Stimulated activated CD4-positive, alpha-beta T cell treated with anti-CD3 and anti-CD28 coated beads, Interleukin-4, amount 100 ng/mL, for 48 hours (primary cell): ENCODE data around the gene DTX3.
"Not testable (repeated sequence)": the region's sequence is repeated elsewhere in the genome, so short reads cannot be mapped to it uniquely, and the experiment has no call there.

Experiments used
- DNase-seq, 2 donors: peaks; one replicate each; pipeline ENCODE4 v3.0.0-alpha.2; 2020; ENCODE audit warnings: low read depth in 2 of 2

Gene DTX3

DNA sequence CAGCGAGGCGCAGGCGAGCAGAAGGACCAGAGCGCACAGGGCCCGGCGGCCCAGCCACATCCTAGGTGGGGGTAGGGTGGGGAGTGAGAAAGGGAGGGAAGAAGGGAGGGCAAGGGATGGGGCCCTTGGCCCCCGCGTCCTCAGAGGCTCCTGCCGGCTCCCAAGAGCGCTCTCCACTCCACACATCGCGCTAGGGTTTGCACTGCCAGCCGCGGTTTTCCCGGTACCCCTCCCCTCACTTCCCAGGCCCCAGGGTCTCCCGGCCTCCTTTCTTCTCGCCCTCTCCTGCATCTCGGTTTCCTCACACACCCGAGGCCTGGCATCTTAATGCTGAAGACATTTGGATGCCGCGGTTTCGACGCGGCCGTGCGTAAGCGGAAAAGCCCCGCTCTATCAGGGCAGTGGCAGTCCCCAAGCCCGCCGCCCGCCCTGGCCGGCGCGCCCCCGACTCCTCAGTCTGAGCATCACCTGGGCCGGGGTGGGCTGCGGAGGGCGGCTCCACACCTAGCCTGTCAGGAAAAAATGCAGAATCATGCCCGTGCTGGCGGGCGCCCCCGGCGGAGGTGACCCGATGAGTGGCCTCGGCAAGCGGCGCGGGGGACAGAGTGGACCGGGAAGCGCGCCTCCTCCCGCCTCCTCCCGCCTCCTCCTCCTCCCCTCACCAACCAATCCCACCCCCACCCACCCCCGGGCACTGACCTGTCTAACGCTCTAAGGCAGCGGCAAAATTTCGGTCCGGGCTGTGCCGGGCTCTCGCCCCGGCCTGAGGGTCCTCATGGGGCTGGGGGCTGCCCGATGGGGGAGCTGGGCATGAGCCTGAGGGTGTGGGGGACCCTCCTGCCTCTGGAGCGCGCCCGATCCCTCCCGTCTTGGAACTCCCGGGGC, 27.7 kb downstream of the DTX3 start:
- DNase-seq = no peak

DNA sequence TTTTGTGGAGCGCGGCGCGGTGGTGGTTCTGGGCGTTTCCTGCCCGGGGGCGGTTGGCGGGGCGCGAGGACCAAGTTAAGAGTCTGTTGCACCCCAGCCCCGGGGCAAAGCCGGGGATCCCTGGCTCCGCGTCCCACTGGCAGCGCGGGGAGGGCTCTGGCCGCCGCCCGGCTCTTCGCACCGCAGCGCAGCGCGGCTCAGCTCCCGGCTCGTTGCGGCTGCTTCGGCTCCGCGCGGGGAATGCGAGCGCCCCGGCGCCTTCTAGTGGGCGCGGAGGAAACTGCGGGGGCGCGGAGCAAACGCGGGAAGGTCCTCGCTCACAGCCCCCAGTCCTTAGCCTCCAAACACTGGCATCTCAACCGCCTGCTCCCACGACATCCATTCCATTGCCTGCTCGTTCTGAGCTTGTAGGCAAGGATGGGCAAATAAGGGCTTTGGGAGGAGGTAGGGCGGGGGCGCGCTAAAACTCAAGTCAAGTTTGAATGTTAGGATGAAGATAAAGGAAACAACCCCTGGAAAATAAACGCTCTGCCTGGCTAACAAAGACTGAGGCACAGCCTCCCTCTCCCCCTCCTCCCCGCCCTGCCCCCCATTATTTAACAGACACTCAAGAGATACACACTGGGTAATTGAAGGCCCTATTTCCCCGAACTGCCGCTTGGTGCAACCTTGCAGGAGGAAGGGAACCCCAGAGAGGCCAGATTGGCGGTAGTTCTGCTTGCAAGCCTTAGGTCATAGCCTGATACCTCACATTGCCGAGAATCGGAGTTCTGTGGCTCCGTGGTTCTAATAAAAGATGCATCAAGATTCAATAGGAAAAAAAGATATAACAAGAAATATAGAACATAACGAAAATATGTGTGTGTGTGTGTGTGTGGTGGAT, 28.6 kb downstream of the DTX3 start, which contains the start of gene B4GALNT1:
TSS of gene B4GALNT1 (minus strand) at position 244 of the 883 bp plus-strand sequence. CDS start 1,069 bp downstream, outside the sequence.
- DNase-seq = peak; percentile 49 to 63

DNA sequence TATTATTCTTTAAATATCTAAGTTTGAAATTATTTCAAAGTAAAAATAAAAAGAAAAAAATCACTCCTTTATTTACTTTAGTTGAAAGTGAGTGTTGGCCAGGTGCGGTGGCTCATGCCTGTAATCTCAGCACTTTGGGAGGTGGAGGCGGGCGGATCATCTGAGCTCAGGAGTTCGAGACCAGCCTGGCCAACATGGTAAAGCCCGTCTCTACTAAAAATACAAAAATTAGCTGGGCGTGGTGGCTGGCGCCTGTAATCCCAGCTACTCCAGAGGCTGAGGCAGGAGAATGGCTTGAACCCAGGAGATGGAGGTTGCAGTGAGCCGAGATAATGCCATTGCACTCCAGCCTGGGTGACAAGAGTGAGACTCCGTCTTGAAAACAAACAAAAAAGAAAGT, 32.1 kb downstream of the DTX3 start:
- DNase-seq = not testable (repeated sequence)

DNA sequence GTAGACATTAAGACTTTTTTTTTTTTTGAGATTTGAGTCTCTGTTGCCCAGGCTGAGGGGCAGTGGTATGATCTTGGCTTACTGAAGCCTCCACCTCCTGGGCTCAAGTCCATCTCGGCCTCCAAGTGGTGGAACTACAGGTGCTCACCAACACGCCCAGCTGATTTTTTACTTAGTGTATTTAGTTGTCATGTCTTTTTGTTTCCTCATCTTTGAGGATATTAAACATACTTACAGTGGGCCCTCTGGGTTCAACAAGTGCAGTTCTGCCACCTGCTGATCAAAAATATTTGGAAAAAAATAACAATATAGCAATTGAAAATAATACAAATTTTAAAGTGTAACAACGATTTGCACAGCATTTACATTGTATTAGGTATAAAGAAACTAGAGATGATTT, 32.7 kb downstream of the DTX3 start:
- DNase-seq = no peak

DNA sequence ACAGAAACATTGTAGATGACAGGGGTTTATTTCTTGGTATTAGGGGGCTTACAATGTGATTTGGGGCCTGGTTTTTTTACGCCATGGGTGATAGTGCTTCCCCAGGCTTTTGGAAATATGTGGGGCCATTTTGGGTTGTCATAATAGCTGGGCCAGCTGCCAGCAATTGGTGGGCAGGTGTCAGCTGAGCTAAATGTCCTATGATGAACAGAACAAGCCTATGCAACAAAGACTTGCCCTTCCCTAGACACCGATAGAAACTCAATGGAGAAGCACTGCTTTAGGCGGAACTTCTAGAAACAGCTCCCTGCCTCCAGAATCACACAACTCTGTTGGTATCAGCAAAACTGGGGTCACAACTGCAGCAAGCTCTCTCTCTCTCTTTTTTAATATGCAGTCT, 33.5 kb downstream of the DTX3 start:
- DNase-seq = no peak

DNA sequence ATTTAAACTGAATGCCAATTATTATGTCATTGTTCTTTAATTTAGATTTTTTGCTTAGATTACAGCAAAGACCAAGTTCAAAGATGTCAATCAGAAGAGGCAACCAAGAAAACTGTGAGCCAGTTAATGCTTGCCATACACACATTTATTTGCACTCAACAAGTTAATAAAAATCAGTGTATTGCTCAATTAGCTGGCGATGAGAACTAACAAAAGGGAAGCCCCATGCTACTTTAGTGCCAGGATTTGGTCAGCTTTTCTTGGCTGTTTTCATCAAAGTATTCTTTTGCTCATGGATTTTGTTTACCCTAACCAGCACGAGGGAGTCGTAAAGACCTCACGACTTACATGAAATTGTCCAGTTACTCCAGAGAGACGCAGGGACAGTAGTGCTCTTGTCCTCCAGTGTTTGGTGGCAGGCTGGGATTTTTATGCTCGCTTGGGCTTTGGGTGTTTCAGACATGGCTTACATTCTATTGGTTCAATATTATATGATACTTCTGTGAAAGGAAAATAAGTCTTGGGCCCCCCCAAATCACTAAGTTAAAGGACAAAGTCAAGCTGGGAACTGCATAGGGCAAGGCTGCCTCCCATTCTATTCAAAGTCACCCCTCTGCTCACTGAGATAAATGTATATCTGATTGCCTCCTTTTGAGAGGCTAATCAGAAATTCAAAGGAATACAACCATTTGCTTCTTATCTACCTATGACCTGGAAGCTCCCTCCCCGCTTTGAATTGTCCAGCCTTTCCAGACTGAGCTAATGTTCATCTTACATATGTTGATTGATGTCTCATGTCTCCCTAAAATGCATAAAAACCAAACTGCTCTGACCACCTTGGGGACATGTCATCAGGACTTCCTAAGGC, 35.8 kb downstream of the DTX3 start:
- no peak for DNase-seq

DNA sequence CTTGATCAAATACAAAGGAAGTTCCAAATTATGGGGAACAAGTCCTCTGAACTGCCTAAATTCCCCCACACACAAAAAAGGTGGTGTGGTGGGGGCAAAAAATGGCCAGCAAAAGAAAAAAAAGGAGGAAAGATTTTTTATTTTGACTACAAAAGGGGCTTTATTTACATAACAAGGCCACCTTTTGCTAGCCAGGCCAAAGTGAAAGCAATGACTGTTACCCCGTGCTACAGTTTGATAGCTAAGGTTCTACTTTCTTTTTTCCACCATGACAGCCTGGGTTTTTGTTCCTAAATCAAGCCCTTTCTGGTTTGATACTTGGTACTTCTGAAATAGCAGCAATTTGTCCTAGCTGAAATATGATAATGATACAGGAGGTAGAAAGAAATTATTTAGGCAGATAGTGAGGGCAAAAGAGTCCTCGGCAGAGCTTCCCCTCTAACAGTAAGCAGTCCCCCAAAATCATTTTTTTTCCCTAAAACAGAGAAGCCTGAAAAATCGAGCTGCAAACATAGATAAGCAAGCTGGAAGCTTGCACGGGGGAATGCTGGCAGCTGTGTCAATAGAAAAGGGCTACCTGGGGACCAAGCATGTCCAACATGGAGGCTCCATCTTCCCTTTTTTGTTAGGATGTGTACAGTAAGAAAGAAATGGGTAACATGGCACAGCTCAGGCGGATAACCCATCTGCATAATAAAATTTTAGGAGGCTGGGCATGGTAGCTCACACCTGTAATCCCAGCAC, 37.2 kb downstream of the DTX3 start:
- DNase-seq = no peak

DNA sequence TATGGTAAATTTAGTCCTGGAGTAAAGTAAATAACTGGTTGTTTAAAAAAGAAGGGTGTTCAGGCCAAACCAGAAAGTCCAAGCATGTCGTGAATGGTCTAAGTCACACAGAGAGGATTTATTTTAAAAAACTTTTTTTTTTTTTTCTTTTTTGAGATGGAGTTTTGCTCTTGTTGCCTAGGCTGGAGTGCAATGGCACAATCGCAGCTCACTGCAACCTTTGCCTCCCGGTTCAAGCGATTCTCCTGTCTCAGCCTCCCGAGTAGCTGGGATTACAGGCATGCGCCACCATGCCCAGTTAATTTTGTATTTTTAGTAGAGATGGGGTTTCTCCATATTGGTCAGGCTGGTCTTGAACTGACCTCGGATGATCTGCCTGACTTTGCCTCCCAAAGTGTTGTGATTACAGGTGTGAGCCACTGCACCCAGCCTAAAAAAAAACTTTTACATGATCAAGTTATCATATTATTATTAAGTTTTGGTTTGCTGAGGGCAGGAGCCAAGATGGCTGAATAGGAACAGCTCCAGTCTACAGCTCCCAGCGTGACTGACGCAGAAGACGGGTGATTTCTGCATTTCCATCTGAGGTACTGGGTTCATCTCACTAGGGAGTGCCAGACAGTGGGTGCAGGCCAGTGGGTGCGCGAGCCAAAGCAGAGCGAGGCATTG, 41.5 kb downstream of the DTX3 start:
- not testable (repeated sequence) for DNase-seq

DNA sequence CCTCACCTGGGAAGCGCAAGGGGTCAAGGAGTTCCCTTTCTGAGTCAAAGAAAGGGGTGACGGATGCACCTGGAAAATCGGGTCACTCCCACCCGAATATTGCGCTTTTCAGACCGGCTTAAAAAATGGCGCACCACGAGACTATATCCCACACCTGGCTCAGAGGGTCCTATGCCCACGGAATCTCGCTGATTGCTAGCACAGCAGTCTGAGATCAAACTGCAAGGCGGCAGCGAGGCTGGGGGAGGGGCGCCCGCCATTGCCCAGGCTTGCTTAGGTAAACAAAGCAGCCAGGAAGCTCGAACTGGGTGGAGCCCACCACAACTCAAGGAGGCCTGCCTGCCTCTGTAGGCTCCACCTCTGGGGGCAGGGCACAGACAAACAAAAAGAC, 42.0 kb downstream of the DTX3 start:
- not testable (repeated sequence) for DNase-seq

DNA sequence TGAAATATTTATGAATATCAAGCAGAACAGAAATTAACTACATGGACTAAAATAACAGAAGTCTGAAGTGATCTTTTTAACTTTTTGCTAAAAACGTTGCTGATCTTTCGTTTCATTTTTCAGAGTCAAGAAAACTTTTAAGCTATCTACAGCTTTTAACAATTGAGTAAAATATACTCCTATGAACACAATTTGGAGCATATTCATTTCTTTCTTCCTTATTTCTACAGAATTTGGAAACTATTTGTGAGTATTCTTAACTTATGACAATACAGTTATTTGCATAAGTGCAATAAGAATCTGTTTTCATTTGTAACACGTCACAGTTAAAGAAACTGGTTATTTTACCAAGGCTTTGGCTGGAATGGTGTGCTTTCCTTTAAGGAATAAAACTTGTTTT, 49.4 kb downstream of the DTX3 start:
- DNase-seq = no peak

DNA sequence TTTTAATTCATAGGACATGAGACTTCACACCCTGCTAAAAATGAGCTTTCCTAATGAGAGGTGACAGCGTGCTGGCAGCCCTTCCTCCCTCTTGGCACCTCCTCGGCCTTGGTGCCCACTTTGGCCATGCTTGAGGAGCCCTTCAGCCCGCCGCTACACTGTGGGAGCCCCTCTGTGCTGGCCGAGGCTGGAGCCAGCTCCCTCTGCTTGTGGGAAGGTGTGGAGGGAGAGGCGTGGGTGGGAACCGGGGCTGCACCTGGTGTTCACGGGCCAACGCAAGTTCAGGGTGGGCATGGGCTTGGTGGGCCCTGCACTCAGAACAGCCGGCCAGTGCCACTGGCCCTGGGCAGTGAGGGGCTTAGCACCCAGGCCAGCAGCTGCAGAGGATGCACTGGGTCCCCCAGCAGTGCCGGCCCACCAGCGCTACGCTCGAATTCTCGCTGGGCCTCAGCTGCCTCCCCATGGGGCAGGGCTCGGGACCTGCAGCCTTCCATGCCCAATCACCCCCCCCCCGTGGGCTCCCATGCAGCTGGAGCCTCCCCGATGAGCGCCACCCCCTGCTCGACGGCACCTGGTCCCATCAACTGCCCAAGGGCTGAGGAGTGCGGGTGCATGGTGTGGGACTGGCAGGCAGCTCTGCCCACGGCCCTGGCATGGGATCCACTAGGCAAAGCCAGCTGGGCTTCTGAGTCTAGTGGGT, 51.1 kb downstream of the DTX3 start:
- DNase-seq = no peak

DNA sequence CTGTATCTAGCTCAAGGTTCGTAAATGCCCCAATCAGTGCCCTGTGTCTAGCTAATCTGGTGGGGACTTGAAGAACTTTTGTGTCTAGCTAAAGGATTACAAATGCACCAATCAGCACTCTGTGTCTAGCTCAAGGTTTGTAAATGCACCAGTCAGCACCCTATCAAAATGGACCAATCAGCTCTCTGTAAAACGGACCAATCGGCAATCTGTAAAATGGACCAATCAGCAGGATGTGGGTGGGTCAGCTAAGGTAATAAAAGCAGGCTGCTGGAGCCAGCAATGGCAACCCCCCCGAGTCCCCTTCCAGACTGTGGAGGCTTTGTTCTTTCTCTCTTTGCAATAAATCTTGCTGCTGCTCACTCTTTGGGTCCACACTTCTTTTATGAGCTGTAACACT, 51.8 kb downstream of the DTX3 start:
- DNase-seq = not testable (repeated sequence)

DNA sequence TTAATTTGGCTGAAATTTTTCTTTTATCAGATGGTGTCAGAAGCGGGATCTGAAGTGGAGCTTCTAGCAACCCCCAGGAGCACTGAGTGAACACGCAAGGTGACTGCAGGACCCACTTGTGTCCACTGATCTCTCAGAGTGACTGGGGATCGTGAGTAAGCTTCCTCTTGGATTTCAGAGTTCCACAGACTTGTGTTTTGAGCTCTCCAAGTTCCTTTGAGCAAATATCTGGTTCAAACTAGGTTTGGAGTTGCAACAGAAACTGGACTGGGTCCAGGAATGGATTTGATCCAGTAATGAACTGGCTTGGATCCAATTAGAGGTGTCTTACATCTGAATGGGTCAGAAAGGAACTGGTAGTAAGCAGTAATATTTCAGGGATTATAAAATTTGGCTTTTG, 53.1 kb downstream of the DTX3 start:
- DNase-seq = no peak

DNA sequence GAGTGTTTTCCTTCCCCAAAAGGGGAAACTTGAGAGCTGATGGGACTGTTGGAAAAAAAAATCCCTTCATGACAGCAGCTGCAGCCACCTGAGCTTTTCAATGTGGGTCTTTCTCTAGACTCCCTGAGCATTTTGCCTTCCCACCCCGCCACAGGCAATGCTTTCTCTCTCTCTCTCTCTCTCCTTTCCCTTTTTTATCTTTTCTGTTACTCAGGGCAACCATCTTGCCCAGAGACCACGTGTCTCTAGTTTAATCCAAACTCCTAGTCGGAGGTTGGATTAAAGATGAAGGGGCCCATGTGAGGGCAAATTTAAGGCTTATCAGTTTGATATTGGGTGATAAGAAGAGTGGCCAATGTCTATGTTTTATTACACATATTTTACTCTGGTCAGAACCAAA, 54.3 kb downstream of the DTX3 start:
- no peak for DNase-seq
